SHP77 (cell line): ENCODE data around the gene TMEM132A.

Source experiments
- DNase-seq, 2 experiments: peaks; one replicate each; lab custom pipeline; 2025; lab: John Stamatoyannopoulos, UW

Gene TMEM132A

DNA sequence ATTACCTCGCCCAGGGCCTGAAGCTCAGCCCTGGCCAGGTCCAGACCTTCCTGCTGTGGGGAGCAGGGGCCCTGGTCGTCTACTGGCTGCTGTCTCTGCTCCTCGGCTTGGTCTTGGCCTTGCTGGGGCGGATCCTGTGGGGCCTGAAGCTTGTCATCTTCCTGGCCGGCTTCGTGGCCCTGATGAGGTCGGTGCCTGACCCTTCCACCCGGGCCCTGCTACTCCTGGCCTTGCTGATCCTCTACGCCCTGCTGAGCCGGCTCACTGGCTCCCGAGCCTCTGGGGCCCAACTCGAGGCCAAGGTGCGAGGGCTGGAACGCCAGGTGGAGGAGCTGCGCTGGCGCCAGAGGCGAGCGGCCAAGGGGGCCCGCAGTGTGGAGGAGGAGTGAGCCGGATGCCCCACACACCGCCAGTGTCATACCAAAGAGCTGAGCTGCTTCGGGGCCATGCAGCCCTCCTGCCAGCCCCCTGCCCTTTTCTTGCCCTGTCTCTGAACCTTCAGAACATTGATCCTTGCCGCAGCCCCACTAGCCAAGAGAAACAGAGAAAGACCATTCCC, 2.4 kb upstream of the TMEM132A start:
- DNase-seq = no peak

DNA sequence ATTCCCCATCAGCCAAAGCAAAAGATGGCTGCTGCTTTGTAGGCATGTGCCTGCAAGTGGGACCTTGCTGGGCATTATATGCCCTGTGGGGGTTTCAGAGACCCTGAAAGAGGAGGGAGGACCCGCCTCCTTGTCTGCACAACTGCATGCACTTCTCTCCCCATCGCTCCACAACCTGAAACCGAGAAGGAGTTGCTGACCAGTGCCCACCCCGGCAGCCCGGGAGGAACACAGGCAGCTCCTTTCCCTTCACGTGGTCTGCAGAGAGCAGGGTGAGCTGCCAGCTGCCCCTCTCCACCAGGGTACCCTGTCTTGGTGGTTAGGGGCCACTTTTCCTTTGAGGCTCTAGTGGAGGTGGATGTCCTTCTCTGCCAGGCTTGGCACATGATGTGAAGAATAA, 1.4 kb upstream of the TMEM132A start:
- DNase-seq = no peak

DNA sequence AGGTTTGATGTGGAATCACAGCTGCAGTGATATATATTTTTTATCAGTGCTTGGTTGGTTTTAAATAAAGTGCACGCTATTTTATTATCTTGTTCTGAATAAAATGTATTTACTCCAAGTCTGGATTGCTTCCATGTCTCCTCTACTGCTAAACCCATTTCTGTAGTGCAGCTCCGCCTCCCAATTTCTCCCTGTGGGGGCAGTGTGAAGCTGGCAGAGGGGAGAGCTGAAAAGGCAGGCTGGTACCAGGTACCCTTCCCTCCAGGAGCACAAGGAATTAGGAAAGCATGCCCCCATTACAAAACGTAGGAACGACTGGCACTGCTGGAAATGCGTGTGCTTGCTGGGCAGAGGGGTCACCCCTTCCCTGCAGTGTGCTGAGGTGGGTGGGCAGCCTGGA, 934 bp upstream of the TMEM132A start:
- DNase-seq = no peak

DNA sequence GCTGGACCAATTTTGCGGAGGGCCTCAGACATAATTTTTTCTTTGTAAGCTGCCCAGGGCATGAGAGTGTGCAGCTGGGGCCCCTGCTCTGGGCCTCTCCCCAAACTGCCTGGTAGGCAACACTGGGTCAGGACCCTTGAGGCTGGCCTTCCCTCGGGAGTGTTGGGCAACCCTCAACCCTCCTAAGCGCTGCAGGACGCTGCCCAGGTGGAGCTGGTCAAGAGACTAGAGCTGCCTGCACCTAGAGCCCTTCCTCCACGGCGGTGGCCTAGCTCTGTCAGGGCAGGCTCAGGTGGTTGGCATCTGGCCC, 505 bp upstream of the TMEM132A start:
- DNase-seq = no peak

DNA sequence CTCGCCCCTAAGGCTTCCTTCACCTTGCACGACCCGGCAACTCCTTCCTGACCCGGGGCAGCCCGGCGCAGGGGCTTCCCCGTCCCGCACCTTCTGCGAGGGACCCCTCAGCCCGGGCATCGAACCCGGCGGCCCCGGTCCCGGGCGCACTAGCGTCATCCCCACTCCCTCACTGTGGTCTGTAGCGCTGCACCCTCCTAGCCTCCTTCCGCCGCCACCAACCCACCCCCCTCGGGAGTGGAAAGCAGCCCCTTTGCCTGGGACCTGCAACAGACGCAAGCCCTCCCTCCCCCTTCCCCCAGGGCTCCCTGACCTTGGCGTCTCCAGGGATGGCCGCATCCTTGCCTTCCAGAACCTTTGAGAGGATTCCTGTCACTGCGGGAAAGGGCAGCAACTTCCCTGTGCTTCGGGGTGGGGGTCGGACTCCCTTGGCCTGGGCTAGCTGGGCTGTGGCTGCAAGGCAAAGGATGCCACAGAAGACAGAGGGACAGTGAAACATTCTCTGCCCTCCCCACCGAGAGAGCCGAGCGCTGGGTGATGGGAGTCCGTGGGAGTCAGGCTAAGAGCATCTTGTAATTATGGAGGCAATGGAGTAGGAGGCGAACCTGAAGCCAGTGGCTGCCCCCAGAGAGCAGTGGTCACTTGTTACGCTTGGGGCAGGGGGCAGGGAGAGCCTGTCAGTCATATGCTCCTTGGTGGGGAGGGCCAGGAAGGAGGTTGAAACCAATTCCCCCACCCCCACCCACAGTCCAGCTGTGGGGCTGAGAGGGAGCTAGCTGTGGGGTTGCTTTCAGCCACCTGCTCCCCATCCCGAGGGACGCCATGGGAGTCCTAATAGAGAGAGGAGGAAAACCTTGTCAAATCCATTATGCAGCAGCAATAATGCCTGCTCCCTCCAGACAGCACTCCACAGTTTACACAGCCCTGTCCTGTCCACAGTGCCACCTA, 920 bp downstream of the TMEM132A start:
- DNase-seq = no peak

DNA sequence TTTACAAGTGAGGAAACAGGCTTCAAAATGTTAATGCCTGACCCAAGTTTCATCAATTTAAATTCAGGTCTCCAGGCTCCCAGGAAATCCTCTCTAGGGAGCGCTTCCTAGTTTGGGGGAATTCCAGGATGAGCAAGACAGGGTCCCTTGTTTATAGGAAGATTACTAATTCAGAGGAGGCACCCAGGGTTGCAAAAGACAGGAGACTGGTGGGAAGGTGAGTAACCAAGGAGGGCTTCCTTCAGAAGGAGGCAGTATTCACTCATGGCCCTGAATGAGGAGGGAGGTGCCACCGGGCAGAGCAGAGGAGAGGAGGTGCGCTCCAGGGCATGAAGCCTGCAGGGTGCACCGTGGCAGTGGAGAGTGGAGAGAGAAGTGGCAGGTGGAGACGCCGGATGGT, 1.6 kb downstream of the TMEM132A start:
- no peak for DNase-seq

DNA sequence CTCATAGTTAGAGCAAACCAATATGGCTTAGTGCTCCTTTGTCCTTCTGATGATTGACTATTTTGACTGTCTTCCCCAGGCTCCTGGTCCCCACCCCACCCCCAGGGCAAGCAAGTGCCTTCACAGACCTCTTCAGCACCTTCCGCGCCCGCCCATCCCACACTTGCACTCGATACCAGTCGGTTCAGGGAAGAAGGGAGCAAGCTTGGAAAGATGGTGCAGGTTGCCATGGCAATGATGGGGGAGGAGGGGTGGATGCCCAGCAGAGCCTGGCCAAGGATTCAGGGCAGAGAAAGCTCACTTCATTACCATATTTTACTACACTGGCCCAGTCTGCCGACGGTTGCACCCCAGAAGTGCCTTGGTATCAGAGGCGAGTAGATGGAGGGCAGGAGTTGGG, 2.2 kb downstream of the TMEM132A start:
- no peak for DNase-seq

DNA sequence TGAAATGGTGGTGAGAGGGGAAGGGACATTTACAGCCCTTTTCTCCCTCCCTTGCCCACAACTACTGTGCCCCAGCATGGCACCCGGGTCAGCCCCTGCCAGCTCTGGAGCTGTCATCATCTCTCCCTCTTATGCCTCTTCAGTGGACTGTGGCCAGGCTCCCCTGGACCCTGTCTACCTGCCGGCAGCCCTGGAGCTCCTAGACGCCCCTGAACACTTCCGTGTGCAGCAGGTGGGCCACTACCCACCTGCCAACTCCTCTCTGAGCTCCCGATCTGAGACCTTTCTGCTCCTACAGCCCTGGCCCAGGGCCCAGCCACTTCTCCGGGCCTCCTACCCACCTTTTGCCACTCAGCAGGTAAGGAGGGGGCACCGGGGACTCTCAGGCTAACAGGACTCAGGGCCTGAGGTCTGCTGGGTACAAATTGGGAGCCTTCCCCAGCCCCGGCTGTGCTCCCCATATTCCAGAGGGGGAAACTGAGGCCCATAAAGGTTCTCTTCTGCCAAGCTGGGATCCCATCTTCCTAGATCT, 2.9 kb downstream of the TMEM132A start:
- no peak for DNase-seq

DNA sequence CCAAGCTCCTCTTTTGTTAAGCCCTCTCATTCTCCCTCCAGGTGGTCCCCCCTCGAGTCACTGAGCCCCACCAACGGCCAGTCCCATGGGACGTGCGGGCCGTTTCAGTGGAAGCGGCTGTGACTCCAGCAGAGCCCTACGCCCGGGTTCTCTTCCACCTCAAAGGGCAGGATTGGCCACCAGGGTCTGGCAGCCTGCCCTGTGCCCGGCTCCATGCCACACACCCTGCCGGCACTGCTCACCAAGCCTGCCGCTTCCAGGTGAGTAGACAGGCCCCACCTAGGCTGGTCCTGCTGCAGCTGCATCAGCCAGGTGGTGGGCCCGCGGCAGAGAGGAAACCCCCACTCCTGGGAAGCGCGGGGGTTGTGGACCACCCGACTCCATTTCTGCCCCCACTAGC, 3.3 kb downstream of the TMEM132A start:
- DNase-seq = no peak

DNA sequence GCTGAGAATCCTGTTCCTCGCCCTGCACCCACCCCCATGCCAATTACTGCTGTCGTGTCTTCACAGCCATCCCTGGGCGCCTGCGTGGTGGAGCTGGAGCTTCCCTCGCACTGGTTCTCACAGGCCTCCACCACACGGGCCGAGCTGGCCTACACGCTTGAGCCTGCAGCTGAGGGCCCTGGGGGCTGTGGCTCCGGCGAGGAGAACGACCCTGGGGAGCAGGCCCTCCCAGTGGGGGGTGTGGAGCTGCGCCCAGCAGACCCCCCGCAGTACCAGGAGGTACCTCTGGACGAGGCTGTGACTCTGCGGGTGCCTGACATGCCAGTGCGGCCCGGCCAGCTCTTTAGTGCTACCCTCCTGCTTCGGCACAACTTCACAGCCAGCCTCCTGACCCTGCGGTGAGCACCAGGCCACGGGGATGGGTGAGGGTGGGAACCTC, 4.3 kb downstream of the TMEM132A start:
- no peak for DNase-seq

DNA sequence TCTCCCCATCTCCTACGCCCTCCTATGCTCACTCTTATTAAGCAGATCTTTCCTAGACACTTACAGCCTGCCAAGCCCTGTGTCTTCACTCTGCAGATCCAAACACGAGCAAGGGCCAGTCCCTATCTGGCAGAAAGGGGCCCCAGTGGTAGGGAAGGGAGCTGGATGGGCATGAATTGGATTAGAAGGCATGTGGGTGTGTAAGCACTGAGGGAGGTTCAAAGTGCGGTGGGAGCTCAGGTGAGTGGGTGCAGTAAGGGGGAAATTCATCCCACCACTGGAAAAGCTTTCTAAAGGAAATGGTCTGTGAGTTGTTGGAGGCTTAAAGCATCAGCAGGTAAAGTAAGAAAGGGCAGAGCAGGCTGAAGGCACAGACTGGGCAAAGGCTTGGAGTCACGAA, 5.5 kb downstream of the TMEM132A start:
- no peak for DNase-seq

DNA sequence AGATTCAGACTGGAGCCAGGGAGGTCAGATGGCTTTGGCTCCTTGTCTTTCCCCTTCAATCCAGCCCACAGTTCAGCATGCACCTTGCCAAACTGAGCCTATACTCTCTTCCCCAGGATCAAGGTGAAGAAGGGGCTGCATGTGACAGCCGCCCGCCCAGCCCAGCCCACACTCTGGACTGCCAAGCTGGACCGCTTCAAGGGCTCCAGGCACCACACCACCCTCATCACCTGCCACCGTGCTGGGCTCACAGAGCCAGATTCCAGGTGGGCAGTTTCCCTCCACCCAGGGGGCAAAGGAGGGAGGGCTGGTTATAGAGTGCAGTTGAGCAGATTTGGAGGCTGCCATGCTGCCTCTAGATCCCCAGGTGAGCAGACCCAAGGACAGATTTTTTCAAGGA, 6.1 kb downstream of the TMEM132A start:
- no peak for DNase-seq

DNA sequence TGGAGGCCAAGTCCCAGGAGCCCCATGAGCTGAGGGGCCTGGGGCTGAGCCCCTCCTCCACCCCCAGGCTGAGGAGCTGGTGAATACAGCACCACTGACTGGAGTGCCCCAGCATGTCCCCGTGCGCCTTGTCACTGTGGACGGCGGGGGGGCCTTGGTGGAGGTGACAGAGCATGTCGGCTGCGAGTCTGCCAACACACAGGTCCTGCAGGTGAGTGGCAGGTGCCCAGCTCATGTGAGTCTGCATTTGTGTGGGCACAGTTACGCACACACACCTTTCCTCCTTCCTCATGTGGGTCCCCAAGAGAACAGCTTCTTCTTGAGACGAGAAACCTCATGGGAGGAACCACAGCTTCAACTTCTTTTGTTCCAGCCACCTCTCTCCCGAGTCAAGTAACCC, 7.7 kb downstream of the TMEM132A start:
- no peak for DNase-seq

DNA sequence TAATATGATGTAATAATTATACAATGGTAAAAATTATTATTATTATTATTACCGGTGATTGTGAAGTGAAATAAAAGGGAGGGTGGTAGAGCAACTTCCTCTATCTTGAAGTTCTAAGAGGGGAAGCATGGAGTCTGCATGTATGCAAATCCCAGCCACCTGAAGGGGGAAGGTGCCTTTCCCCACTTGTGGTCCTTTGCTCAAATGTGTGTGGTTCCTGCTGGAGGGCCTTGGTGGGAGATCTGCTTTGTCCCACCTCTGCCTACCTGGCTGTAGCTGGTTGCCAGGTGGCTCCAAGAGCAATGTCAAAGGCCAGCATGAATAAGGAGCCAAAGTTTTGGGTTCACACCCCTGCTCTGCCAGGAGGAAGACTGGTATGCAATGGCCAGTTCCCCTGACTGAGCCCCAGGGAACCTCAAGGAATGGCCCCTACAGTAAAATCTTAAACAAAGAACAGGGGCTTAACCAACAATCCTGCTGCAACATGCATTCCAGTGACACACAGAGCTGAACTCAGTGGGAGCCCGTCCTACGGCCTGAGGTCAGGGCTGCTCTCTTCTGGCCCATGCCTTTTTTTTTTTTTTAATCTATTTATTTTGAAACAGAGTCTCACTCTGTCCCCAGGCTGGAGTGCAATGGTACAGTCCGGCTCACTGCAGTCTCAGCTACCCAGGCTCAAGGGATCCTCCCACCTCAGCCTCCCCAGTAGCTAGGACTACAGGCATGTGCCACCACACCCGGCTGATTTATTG, 8.5 kb downstream of the TMEM132A start:
- DNase-seq = no peak

DNA sequence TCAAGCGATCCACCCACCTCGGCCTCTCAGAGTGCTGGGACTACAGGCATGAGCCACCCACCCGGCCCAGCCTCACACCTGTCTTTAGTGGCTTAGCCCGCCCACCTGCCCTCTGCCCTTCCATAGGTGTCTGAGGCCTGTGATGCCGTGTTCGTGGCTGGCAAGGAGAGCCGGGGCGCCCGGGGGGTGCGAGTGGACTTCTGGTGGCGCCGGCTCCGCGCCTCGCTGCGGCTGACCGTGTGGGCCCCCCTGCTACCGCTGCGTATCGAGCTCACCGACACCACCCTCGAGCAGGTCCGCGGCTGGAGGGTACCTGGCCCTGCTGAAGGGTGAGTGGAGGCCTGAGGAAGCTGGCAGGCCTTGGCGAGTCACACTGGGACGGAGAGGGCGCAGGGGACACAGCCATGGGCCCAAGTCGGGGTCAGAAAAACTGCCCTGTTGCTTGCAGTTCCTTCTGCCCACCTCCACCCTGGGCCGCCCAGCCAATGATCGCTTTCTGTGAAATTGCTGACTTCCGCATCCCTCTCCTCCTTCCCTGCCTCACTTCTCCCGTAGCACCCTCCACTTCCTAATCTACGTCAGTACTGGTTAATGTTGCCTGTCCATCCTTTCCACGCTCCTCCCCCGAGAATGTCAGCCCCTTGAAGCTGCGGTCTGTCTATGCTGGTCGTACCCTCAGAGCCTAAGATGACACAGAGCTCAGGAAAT, 9.3 kb downstream of the TMEM132A start:
- no peak for DNase-seq

DNA sequence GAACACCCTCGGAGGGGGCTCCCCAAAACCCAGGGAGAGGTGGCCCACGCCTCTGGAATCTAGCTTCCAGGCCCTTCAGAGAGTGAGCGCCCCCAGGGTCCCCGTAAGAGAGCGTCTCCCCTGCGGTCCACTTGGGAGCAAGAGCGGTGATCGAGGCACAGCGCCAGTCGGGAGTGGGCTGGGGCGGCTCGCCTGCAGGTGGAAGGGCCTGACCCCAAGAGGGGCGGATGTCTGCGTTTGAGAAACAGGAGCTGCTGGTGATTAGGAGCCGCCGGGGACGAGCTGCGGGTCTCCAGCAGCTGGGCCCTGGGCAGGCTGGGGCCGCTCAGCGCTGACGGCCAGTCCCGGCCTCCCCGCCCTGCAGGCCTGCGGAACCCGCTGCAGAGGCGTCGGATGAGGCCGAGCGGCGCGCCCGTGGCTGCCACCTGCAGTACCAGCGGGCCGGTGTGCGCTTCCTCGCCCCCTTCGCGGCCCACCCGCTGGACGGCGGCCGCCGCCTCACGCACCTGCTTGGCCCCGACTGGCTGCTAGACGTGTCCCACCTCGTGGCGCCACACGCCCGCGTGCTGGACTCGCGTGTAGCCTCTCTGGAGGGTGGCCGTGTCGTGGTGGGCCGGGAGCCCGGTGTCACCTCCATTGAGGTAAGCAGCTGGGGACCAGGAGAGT, 10.0 kb downstream of the TMEM132A start:
- DNase-seq = no peak

DNA sequence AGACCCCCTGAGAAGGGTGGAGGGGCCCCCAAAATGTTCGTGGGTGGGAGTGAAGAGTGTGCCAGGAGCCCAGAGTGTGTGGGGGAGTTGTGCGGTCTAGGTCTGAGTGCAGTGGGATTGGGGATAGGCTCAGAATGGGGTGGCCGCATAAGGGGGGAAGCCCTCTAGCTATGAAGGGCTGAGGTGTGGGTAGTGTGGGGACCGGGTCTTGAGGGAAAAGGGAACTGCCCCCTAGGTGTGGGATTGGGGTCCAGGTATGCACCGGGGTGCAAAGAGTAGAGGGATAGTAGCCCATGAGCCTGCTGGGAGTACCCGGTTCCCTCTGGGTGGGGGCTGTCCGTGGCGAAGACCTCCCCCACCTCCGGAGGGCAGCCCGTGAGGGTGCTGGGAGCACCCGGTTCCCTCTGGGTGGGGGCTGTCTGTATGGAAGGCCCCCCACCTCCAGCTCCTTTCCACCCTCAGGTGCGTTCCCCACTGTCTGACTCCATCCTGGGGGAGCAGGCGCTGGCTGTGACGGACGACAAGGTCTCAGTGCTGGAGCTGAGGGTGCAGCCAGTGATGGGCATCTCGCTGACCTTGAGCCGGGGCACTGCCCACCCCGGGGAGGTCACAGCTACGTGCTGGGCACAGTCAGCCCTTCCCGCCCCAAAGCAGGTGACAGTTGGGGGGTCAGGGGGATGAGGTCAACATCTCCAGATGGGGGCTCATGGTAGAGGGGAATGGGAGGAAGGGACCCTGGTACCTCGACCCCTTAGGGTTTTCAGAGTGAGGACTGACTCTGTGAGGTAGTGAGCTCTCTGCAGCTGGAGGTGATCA, 10.7 kb downstream of the TMEM132A start:
- DNase-seq = no peak

DNA sequence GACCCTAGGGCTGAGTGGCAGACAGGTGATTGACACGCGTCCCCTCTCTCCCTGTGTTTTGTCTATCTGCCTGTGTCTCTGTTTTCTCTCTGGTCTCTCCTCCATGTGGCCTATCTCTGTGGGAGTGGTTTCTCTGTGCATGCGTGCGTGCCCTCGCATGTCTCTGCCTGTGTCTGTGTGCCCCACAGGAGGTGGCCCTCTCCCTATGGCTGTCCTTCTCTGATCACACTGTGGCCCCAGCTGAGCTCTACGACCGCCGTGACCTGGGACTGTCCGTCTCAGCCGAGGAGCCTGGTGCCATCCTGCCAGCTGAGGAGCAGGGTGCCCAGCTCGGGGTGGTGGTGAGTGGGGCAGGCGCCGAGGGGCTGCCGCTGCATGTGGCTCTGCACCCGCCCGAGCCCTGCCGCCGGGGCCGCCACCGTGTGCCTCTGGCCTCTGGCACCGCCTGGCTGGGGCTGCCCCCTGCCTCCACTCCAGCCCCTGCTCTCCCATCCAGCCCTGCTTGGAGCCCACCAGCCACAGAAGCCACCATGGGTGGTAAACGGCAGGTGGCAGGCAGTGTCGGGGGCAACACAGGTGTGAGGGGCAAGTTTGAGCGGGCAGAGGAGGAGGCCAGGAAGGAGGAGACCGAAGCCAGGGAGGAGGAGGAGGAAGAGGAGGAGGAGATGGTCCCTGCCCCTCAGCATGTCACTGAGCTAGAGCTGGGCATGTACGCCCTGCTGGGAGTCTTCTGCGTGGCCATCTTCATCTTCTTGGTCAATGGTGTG, 11.6 kb downstream of the TMEM132A start:
- no peak for DNase-seq

DNA sequence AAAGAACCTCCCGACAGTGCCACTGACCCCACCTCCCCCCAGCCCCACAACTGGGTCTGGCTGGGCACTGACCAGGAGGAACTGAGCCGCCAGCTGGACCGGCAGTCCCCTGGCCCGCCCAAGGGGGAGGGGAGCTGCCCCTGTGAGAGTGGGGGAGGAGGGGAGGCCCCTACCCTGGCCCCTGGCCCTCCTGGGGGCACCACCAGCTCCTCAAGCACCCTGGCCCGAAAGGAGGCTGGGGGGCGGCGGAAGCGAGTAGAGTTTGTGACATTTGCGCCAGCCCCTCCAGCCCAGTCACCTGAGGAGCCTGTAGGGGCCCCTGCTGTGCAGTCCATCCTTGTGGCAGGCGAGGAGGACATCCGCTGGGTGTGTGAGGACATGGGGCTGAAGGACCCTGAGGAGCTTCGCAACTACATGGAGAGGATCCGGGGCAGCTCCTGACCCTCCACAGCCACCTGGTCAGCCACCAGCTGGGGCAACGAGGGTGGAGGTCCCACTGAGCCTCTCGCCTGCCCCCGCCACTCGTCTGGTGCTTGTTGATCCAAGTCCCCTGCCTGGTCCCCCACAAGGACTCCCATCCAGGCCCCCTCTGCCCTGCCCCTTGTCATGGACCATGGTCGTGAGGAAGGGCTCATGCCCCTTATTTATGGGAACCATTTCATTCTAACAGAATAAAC, 12.3 kb downstream of the TMEM132A start:
- no peak for DNase-seq
